Smooth muscle cell (in vitro differentiated cells): ENCODE data around the gene DPEP2. TPM values are rescaled to one million over a fixed set of nuclear protein-coding genes. Genes with fewer than 3 reads are reported as not detected.

Experiments used
- DNase-seq: peaks from one replicate; lab custom pipeline; 2025; ENCODE audit not compliant: unreplicated experiment; lab: John Stamatoyannopoulos, UW
- H2AFZ ChIP-seq: fragments of 200-600 bp; sonication (generic); 2 replicates; pipeline ENCODE4 v1.6.0; 2016; ENCODE audit warnings: antibody characterized with exemption, low read depth, mild to moderate bottlenecking
- H3F3A ChIP-seq: fragments of 200-600 bp; sonication (generic); 2 replicates; pipeline ENCODE4 v1.6.0; 2017; ENCODE audit warnings: antibody characterized with exemption, low read depth
- H3K27ac ChIP-seq: fragments of 200-600 bp; sonication (generic); 2 replicates; pipeline ENCODE4 v1.5.1; 2016; ENCODE audit warnings: low read depth, mild to moderate bottlenecking
- H3K27me3 ChIP-seq: fragments of 200-600 bp; sonication (generic); 2 replicates; pipeline ENCODE4 v1.6.1; 2016; ENCODE audit warnings: low read depth, mild to moderate bottlenecking
- H3K36me3 ChIP-seq: fragments of 200-600 bp; sonication (generic); 2 replicates; pipeline ENCODE4 v1.5.1; 2016; ENCODE audit warnings: low read depth
- H3K4me1 ChIP-seq: fragments of 200-600 bp; sonication (generic); 2 replicates; pipeline ENCODE4 v1.5.1; 2016; ENCODE audit warnings: low read depth
- H3K4me2 ChIP-seq: fragments of 200-600 bp; sonication (generic); 2 replicates; pipeline ENCODE4 v1.6.0; 2016; ENCODE audit warnings: mild to moderate bottlenecking
- H3K4me3 ChIP-seq: fragments of 200-600 bp; sonication (generic); 2 replicates; pipeline ENCODE4 v1.5.1; 2016; ENCODE audit warnings: mild to moderate bottlenecking
- H3K79me2 ChIP-seq: fragments of 200-600 bp; sonication (generic); 2 replicates; pipeline ENCODE4 v1.6.0; 2016; ENCODE audit warnings: low read depth, mild to moderate bottlenecking
- H3K9ac ChIP-seq: fragments of 200-600 bp; sonication (generic); 2 replicates; pipeline ENCODE4 v1.6.0; 2016; ENCODE audit warnings: low read depth
- H3K9me3 ChIP-seq: fragments of 200-600 bp; sonication (generic); replicated peaks from 2 replicates; pipeline ENCODE4 v1.5.1; 2016; ENCODE audit warnings: low read depth
- H4K20me1 ChIP-seq: fragments of 200-600 bp; sonication (generic); 2 replicates; pipeline ENCODE4 v1.6.0; 2016; ENCODE audit warnings: low read depth
- CTCF ChIP-seq: fragments of 200-600 bp; sonication (generic); IDR thresholded peaks from 2 replicates; pipeline ENCODE4 v1.5.1; 2017; ENCODE audit warnings: borderline replicate concordance, mild to moderate bottlenecking, antibody characterized with exemption; ENCODE audit not compliant: insufficient read depth, poor library complexity, severe bottlenecking
- WGBS: methylation state at CpG from one replicate; pipeline ENCODE4 v1.1.7; 2016; ENCODE audit warnings: low lambda C conversion rate; 5-methylcytosine and 5-hydroxymethylcytosine counted together
- polyA plus RNA-seq: library from polyadenylated mRNA; unstranded; fragments of >200 nt; fragmentation: Nextera tagmentation; extraction: Ambion mirVana; gene quantifications from 2 replicates; pipeline ENCODE4 v1.2.1, GENCODE V29; 2016
- total RNA-seq: library from RNA; depleted of rRNA; stranded (reverse); fragments of >200 nt; gene quantifications from 2 replicates; pipeline ENCODE4 v1.2.3, GENCODE V29; 2014

The DPEP2 gene
- total and polyA plus RNA-seq, 2 experiments from 2014 or later, result not detected

DNA sequence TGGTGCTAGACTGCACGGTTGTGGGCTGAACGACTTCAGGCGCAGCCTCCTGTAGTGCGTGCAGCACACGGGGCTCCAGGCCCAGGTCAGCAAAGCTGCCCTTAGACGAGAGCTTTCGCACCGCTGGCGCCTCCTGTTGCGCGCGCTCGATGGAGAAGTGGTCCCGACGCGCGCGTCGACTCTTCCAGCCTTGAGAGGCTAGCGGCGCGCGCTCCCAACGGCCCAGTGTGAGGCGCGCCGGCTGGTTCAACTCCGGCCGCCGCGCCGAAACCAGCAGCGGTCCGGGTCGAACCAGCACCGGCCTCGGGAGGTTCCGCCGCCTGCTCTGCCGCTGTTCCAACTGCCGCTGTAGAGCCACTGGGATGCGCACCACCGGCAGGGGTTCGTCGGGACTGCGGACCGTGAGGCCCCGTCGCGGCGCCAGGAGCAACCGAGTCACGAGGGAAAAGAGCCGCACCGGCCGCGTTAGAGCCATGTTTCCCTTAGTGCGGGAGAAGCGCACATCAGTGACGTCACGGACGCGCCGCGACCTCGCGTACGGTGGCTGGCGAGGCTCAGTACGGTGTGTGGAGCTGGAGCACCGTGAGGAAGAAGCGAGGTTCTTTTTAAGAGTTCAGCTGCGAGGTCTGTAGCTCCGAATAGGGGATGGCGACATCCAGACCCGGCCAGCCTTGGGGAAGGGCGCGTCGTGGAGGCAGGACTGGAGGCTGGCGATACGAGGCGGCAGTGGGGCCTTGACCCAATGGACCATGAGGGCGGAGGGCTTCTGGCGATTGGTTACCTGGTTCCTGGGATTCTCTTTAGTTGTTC, 23.6 kb upstream of the DPEP2 start, which contains the start of the genes DDX28 and DUS2:
DDX28 (minus strand) TSS at position 505 of the 810 bp plus-strand sequence; CDS start at position 475, 30 bp downstream.
DUS2 (plus strand) TSS at position 557 of the 810 bp plus-strand sequence. CDS start 14,740 bp downstream, outside the sequence.
- peak; percentile 76 for DNase-seq

DNA sequence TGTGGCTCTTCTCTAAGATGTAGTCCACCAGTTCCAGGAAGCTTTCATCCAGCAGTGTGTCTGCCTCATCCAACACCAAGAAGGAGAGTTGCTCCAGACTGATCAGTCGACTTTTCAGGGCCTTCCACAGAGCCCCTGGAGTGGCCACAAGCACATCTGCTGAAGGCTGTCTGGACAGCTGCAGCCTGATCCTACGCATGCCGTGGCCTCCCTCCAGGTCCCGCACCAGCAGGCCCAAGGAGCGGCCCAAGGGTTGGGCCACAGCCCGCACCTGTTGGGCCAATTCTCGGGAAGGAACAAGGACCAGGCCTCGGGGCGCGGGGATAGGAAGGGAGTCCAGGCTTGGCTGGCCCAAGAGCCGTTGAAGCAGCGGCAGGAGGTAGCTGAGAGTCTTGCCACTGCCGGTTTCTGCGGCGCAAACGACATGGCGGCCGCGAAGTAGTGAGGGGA, 23.0 kb upstream of the DPEP2 start:
- peak overlapping the region; percentile 72 for H3K4me3 ChIP-seq
- DNase-seq, result no peak
- WGBS, result 20% methylated on average over 19 of the region's 19 CpGs

More for the DNA sequence above, 23.6 kb upstream of the DPEP2 start, which contains the start of the genes DDX28 and DUS2:
- Histone ChIP-seq H3K79me2 (peaks cover 11% of the 10 kb centered on the region), H3K9me3 (no peaks in the 10 kb centered on the region), H3K36me3 (no peaks in the 10 kb centered on the region), H4K20me1 (no peaks in the 10 kb centered on the region), H3K4me3 (peak within 1 kb of the TSS; percentile 72), H3K4me2 (peak within 1 kb of the TSS; percentile 94), H3K27ac (peak within 1 kb of the TSS; percentile 84), H3F3A (no peaks in the 10 kb centered on the region), H3K4me1 (peaks cover 4% of the 10 kb centered on the region), H2AFZ (peak within 1 kb of the TSS; percentile 92), H3K27me3 (no peaks in the 10 kb centered on the region), H3K9ac (peak within 1 kb of the TSS; percentile 97)
- TF ChIP-seq CTCF, result no peak
- under 1% methylated on average over 82 of the region's 84 CpGs for WGBS

GRCh38 chr16:68021490-68021889, 22.2 kb upstream of the DPEP2 start:
- Histone ChIP-seq H3K27ac (no peak overlapping the region), H4K20me1 (no peaks in the 10 kb centered on the region), H3K9ac (no peak overlapping the region), H3K4me3 (no peak overlapping the region), H3K36me3 (no peaks in the 10 kb centered on the region), H3F3A (no peaks in the 10 kb centered on the region), H3K79me2 (peaks cover 11% of the 10 kb centered on the region), H3K4me2 (peak overlapping the region; percentile 94), H2AFZ (no peak overlapping the region), H3K9me3 (no peaks in the 10 kb centered on the region), H3K4me1 (peaks cover 4% of the 10 kb centered on the region), H3K27me3 (no peaks in the 10 kb centered on the region)
- TF ChIP-seq CTCF, result no peak
- DNase-seq, result no peak
- 95% methylated on average over 10 of the region's 10 CpGs for WGBS

More for the DNA sequence above, 23.0 kb upstream of the DPEP2 start:
- H3F3A ChIP-seq, result no peaks in the 10 kb centered on the region
- no peak for TF ChIP-seq CTCF
- peaks cover 4% of the 10 kb centered on the region for H3K4me1 ChIP-seq
- H3K27me3 ChIP-seq, result no peaks in the 10 kb centered on the region
- no peaks in the 10 kb centered on the region for H4K20me1 ChIP-seq
- H3K79me2 ChIP-seq, result peaks cover 11% of the 10 kb centered on the region
- H3K9me3 ChIP-seq, result no peaks in the 10 kb centered on the region
- peak overlapping the region; percentile 97 for H3K9ac ChIP-seq
- no peaks in the 10 kb centered on the region for H3K36me3 ChIP-seq
- H2AFZ ChIP-seq, result peak overlapping the region; percentile 92
- peak overlapping the region; percentile 84 for H3K27ac ChIP-seq
- H3K4me2 ChIP-seq, result peak overlapping the region; percentile 94
